ENCODE data around the gene ATP13A2.

Gene ATP13A2

GRCh38 chr1:17007121-17007520 is 4.6 kb downstream of the ATP13A2 start:
- DNase-seq (ENCODE audit: low spot score) = no peak
- H3K79me1 ChIP-seq (ENCODE audit: low read depth, low read length) = peaks cover 2% of the 10 kb centered on the region
- H3K4ac ChIP-seq (ENCODE audit: low read length) = no peak overlapping the region
- peaks cover 16 to 29% of the 10 kb centered on the region in 2 donors for H3K36me3 ChIP-seq (replicated peaks in 1 of 2; ENCODE audit: control insufficient read depth in 2 of 2, insufficient read depth in 2 of 2, low read length in 2 of 2)
- H3K9me3 ChIP-seq (replicated peaks in 1 of 2; ENCODE audit: control insufficient read depth in 2 of 2, insufficient read depth in 1 of 2, low read depth in 1 of 2, low read length in 2 of 2) = no peaks in the 10 kb centered on the region
- H3K9ac ChIP-seq (ENCODE audit: low read depth, low read length, poor library complexity) = peak overlapping the region; percentile 44
- peak overlapping the region; percentile 82 for H4K8ac ChIP-seq (ENCODE audit: low read depth, low read length)
- no peak overlapping the region for H3K4me2 ChIP-seq (ENCODE audit: insufficient read depth, low read length, poor library complexity, severe bottlenecking)
- H2BK15ac ChIP-seq (ENCODE audit: low read length) = no peak overlapping the region
- H2BK12ac ChIP-seq (ENCODE audit: low read length) = no peak overlapping the region
- no peak overlapping the region for H3K14ac ChIP-seq (ENCODE audit: low read length)
- H2AFZ ChIP-seq (ENCODE audit: low read length) = no peak overlapping the region
- H2BK5ac ChIP-seq (ENCODE audit: low read length) = no peak overlapping the region
- no peak overlapping the region for H3K4me3 ChIP-seq (ENCODE audit: low read length in 2 of 2)
- no peak overlapping the region for H4K91ac ChIP-seq (ENCODE audit: low read depth, low read length, poor library complexity)
- no CpG with 5 or more reads among the region's 8 CpGs for WGBS, 2 donors (ENCODE audit: extremely low coverage in 2 of 2, insufficient read length in 2 of 2, insufficient replicate concordance in 1 of 2)
- H2BK120ac ChIP-seq (ENCODE audit: low read depth, low read length) = no peak overlapping the region
- no peak overlapping the region for H2AK5ac ChIP-seq (ENCODE audit: low read depth, low read length)
- H3K27me3 ChIP-seq (ENCODE audit: control insufficient read depth in 3 of 3, insufficient read depth in 3 of 3, low read depth in 1 of 3, low read length in 3 of 3) = peaks cover 0 to 2% (median 0%) of the 10 kb centered on the region in 3 experiments
- H3K4me1 ChIP-seq (ENCODE audit: control insufficient read depth in 2 of 2, insufficient read depth in 1 of 2, low read depth in 1 of 2, low read length in 2 of 2) = peaks cover 6 to 7% of the 10 kb centered on the region in 2 donors
- H3K27ac ChIP-seq (replicated peaks; ENCODE audit: low read length) = no peak overlapping the region
- no peak overlapping the region for H3K18ac ChIP-seq (ENCODE audit: low read length)
- no peak overlapping the region for H3K23ac ChIP-seq (ENCODE audit: low read depth, low read length, poor library complexity)

GRCh38 chr1:17005365-17005740 is 6.4 kb downstream of the ATP13A2 start:
- H2BK120ac ChIP-seq (ENCODE audit: low read depth, low read length) = no peak overlapping the region
- H3K23ac ChIP-seq (ENCODE audit: low read depth, low read length, poor library complexity) = no peak overlapping the region
- no peak overlapping the region for H4K91ac ChIP-seq (ENCODE audit: low read depth, low read length, poor library complexity)
- WGBS, 2 donors (ENCODE audit: extremely low coverage in 2 of 2, insufficient read length in 2 of 2, insufficient replicate concordance in 1 of 2) = no CpG with 5 or more reads among the region's 19 CpGs
- H3K36me3 ChIP-seq (replicated peaks in 1 of 2; ENCODE audit: control insufficient read depth in 2 of 2, insufficient read depth in 2 of 2, low read length in 2 of 2) = peaks cover 21 to 35% of the 10 kb centered on the region in 2 donors
- H2BK12ac ChIP-seq (ENCODE audit: low read length) = peak overlapping the region; percentile 73
- no peak overlapping the region for H2AK5ac ChIP-seq (ENCODE audit: low read depth, low read length)
- no peaks in the 10 kb centered on the region for H3K27me3 ChIP-seq (ENCODE audit: control insufficient read depth in 3 of 3, insufficient read depth in 3 of 3, low read depth in 1 of 3, low read length in 3 of 3)
- no peaks in the 10 kb centered on the region for H3K9me3 ChIP-seq (replicated peaks in 1 of 2; ENCODE audit: control insufficient read depth in 2 of 2, insufficient read depth in 1 of 2, low read depth in 1 of 2, low read length in 2 of 2)
- H3K18ac ChIP-seq (ENCODE audit: low read length) = no peak overlapping the region
- peak overlapping the region; percentile 56 for H3K14ac ChIP-seq (ENCODE audit: low read length)
- no peak overlapping the region for H2AFZ ChIP-seq (ENCODE audit: low read length)
- no peaks in the 10 kb centered on the region for H3K4me1 ChIP-seq (ENCODE audit: control insufficient read depth in 2 of 2, insufficient read depth in 1 of 2, low read depth in 1 of 2, low read length in 2 of 2)
- H3K27ac ChIP-seq (replicated peaks; ENCODE audit: low read length) = no peak overlapping the region
- H3K4me3 ChIP-seq (ENCODE audit: low read length in 2 of 2) = no peak overlapping the region
- H3K79me1 ChIP-seq (ENCODE audit: low read depth, low read length) = peaks cover 2% of the 10 kb centered on the region
- no peak for DNase-seq (ENCODE audit: low spot score)
- H4K8ac ChIP-seq (ENCODE audit: low read depth, low read length) = no peak overlapping the region
- H2BK5ac ChIP-seq (ENCODE audit: low read length) = peak overlapping the region; percentile 75
- H3K9ac ChIP-seq (ENCODE audit: low read depth, low read length, poor library complexity) = no peak overlapping the region
- H3K4ac ChIP-seq (ENCODE audit: low read length) = no peak overlapping the region
- no peak overlapping the region for H2BK15ac ChIP-seq (ENCODE audit: low read length)
- H3K4me2 ChIP-seq (ENCODE audit: insufficient read depth, low read length, poor library complexity, severe bottlenecking) = no peak overlapping the region

GRCh38 chr1:17004466-17005364 is 7.0 kb downstream of the ATP13A2 start:
- no CpG with 5 or more reads among the region's 24 CpGs for WGBS, 2 donors (ENCODE audit: extremely low coverage in 2 of 2, insufficient read length in 2 of 2, insufficient replicate concordance in 1 of 2)

GRCh38 chr1:17002524-17002902 is 9.2 kb downstream of the ATP13A2 start:
- no peak overlapping the region for H3K23ac ChIP-seq (ENCODE audit: low read depth, low read length, poor library complexity)
- peaks cover 2% of the 10 kb centered on the region for H3K79me1 ChIP-seq (ENCODE audit: low read depth, low read length)
- H3K4me1 ChIP-seq (ENCODE audit: control insufficient read depth in 2 of 2, insufficient read depth in 1 of 2, low read depth in 1 of 2, low read length in 2 of 2) = no peaks in the 10 kb centered on the region
- no peak for DNase-seq (ENCODE audit: low spot score)
- no peak overlapping the region for H3K4me3 ChIP-seq (ENCODE audit: low read length in 2 of 2)
- no peak overlapping the region for H2AK5ac ChIP-seq (ENCODE audit: low read depth, low read length)
- H3K27ac ChIP-seq (replicated peaks; ENCODE audit: low read length) = no peak overlapping the region
- WGBS, 2 donors (ENCODE audit: extremely low coverage in 2 of 2, insufficient read length in 2 of 2, insufficient replicate concordance in 1 of 2) = no CpG with 5 or more reads among the region's 4 CpGs
- H2BK5ac ChIP-seq (ENCODE audit: low read length) = no peak overlapping the region
- no peak overlapping the region for H2BK120ac ChIP-seq (ENCODE audit: low read depth, low read length)
- H2AFZ ChIP-seq (ENCODE audit: low read length) = no peak overlapping the region
- H2BK15ac ChIP-seq (ENCODE audit: low read length) = no peak overlapping the region
- no peaks in the 10 kb centered on the region for H3K9me3 ChIP-seq (replicated peaks in 1 of 2; ENCODE audit: control insufficient read depth in 2 of 2, insufficient read depth in 1 of 2, low read depth in 1 of 2, low read length in 2 of 2)
- no peak overlapping the region for H4K8ac ChIP-seq (ENCODE audit: low read depth, low read length)
- H3K4ac ChIP-seq (ENCODE audit: low read length) = no peak overlapping the region
- peak overlapping the region; percentile 44 for H3K9ac ChIP-seq (ENCODE audit: low read depth, low read length, poor library complexity)
- H3K4me2 ChIP-seq (ENCODE audit: insufficient read depth, low read length, poor library complexity, severe bottlenecking) = no peak overlapping the region
- no peak overlapping the region for H3K18ac ChIP-seq (ENCODE audit: low read length)
- H3K14ac ChIP-seq (ENCODE audit: low read length) = no peak overlapping the region
- no peak overlapping the region for H2BK12ac ChIP-seq (ENCODE audit: low read length)
- H3K36me3 ChIP-seq (replicated peaks in 1 of 2; ENCODE audit: control insufficient read depth in 2 of 2, insufficient read depth in 2 of 2, low read length in 2 of 2) = peaks cover 25 to 47% of the 10 kb centered on the region in 2 donors
- no peak overlapping the region for H4K91ac ChIP-seq (ENCODE audit: low read depth, low read length, poor library complexity)
- H3K27me3 ChIP-seq (ENCODE audit: control insufficient read depth in 3 of 3, insufficient read depth in 3 of 3, low read depth in 1 of 3, low read length in 3 of 3) = no peaks in the 10 kb centered on the region

More at GRCh38 chr1:17004466-17005364, 7.0 kb downstream of the ATP13A2 start:
- peak overlapping the region; percentile 75 for H2BK5ac ChIP-seq (ENCODE audit: low read length)
- no peak overlapping the region for H3K23ac ChIP-seq (ENCODE audit: low read depth, low read length, poor library complexity)
- no peak overlapping the region for H2BK15ac ChIP-seq (ENCODE audit: low read length)
- H3K9me3 ChIP-seq (replicated peaks in 1 of 2; ENCODE audit: control insufficient read depth in 2 of 2, insufficient read depth in 1 of 2, low read depth in 1 of 2, low read length in 2 of 2) = no peaks in the 10 kb centered on the region
- H2AFZ ChIP-seq (ENCODE audit: low read length) = no peak overlapping the region
- no peak overlapping the region for H3K14ac ChIP-seq (ENCODE audit: low read length)
- H3K18ac ChIP-seq (ENCODE audit: low read length) = no peak overlapping the region
- DNase-seq (ENCODE audit: low spot score) = no peak
- H3K4ac ChIP-seq (ENCODE audit: low read length) = no peak overlapping the region
- no peak overlapping the region for H3K27ac ChIP-seq (replicated peaks; ENCODE audit: low read length)
- H2AK5ac ChIP-seq (ENCODE audit: low read depth, low read length) = no peak overlapping the region
- no peak overlapping the region for H4K91ac ChIP-seq (ENCODE audit: low read depth, low read length, poor library complexity)
- H3K4me3 ChIP-seq (ENCODE audit: low read length in 2 of 2) = no peak overlapping the region
- peak overlapping the region; percentile 73 for H2BK12ac ChIP-seq (ENCODE audit: low read length)
- no peaks in the 10 kb centered on the region for H3K27me3 ChIP-seq (ENCODE audit: control insufficient read depth in 3 of 3, insufficient read depth in 3 of 3, low read depth in 1 of 3, low read length in 3 of 3)
- H3K4me1 ChIP-seq (ENCODE audit: control insufficient read depth in 2 of 2, insufficient read depth in 1 of 2, low read depth in 1 of 2, low read length in 2 of 2) = no peaks in the 10 kb centered on the region
- H4K8ac ChIP-seq (ENCODE audit: low read depth, low read length) = no peak overlapping the region
- no peak overlapping the region for H2BK120ac ChIP-seq (ENCODE audit: low read depth, low read length)
- peaks cover 2% of the 10 kb centered on the region for H3K79me1 ChIP-seq (ENCODE audit: low read depth, low read length)
- no peak overlapping the region for H3K9ac ChIP-seq (ENCODE audit: low read depth, low read length, poor library complexity)
- peaks cover 22 to 35% of the 10 kb centered on the region in 2 donors for H3K36me3 ChIP-seq (replicated peaks in 1 of 2; ENCODE audit: control insufficient read depth in 2 of 2, insufficient read depth in 2 of 2, low read length in 2 of 2)
- no peak overlapping the region for H3K4me2 ChIP-seq (ENCODE audit: insufficient read depth, low read length, poor library complexity, severe bottlenecking)
